H1 (cell line): ENCODE results near the gene SOCS3. TPM values are rescaled to one million over a fixed set of nuclear protein-coding genes. Genes with fewer than 3 reads are reported as not detected.

ENCODE experiments used
- ATF3 ChIP-seq: IDR thresholded peaks from 2 replicates; pipeline ENCODE4 v1.6.1; 2011; ENCODE audit warnings: low read depth, mild to moderate bottlenecking, low read length; ENCODE audit not compliant: insufficient read depth
- EGR1 ChIP-seq: IDR thresholded peaks from 2 replicates; pipeline ENCODE4 v1.6.1; 2011; ENCODE audit warnings: low read depth, low read length, borderline replicate concordance
- EP300 ChIP-seq, 2 experiments: IDR thresholded peaks; 1 replicate in 1 of 2; 2 replicates in 1 of 2; pipeline ENCODE4 v1.6.1; 2011 to 2012; ENCODE audit warnings: low read depth in 2 of 2, low read length in 2 of 2, mild to moderate bottlenecking in 2 of 2, borderline replicate concordance in 1 of 2, inconsistent platforms in 1 of 2, moderate library complexity in 1 of 2
- GTF2F1 ChIP-seq: IDR thresholded peaks from 2 replicates; pipeline ENCODE4 v1.6.1; 2012; ENCODE audit warnings: low read depth, low read length, improper control_type of control experiment, borderline replicate concordance
- JUND ChIP-seq: IDR thresholded peaks from 2 replicates; pipeline ENCODE4 v1.6.1; 2011; ENCODE audit warnings: mild to moderate bottlenecking, improper control_type of control experiment, low read length
- MAX ChIP-seq: IDR thresholded peaks from 2 replicates; pipeline ENCODE4 v1.6.1; 2012; ENCODE audit warnings: inconsistent platforms
- RAD21 ChIP-seq, 2 experiments: IDR thresholded peaks in 1 of 2; conservative IDR thresholded peaks in 1 of 2; 2 replicates each; pipeline ENCODE4 v1.6.1; 2011; ENCODE audit warnings: low read depth in 2 of 2, low read length in 2 of 2, improper control_type of control experiment in 1 of 2, inconsistent platforms in 1 of 2, mild to moderate bottlenecking in 1 of 2, moderate library complexity in 1 of 2
- SUZ12 ChIP-seq: fragments of 200-600 bp; sonication (generic); IDR thresholded peaks from 2 replicates; pipeline ENCODE4 v1.6.1; 2012; ENCODE audit warnings: mild to moderate bottlenecking, inconsistent platforms, low read length, moderate library complexity, mixed read lengths
- TCF12 ChIP-seq: IDR thresholded peaks from 2 replicates; pipeline ENCODE4 v1.6.1; 2011; ENCODE audit warnings: low read depth, mild to moderate bottlenecking, low read length
- TEAD4 ChIP-seq: IDR thresholded peaks from 2 replicates; pipeline ENCODE4 v1.6.1; 2012; ENCODE audit warnings: low read depth, low read length, inconsistent platforms, mixed read lengths
- polyA plus RNA-seq, 7 experiments: library from polyadenylated mRNA; depleted of rRNA in 3 of 7; stranded (reverse) in 5 of 7; unstranded in 2 of 7; fragments of >200 nt in 5 of 7; fragments of 200-250 nt in 2 of 7; gene quantifications; 1 replicate in 5 of 7; 2 replicates in 1 of 7; 4 replicates in 1 of 7; pipeline versions ENCODE4 v1.2.1 to v1.2.3, GENCODE V29; 2011 to 2013; ENCODE audit warnings: missing spikeins in 2 of 7, mixed read lengths in 2 of 7
- total RNA-seq: library from RNA; stranded (reverse); fragmentation: NEBNext Ultra II Directional; extraction: Animal tissue kit (Norgen Biotek cat#: 25700); gene quantifications from 2 replicates; pipeline ENCODE4 v1.2.1, GENCODE V29; 2021

SOCS3 gene
- total and polyA plus RNA-seq, 2 of the 8 experiments (the other 6 are each of a cell fraction or from before 2014, with no cell fraction given) = 10.1 to 47.9 TPM

- TF ChIP-seq JUND = 0 out of 2 replicates have a peak, but pooled peaks have one; percentile 5
- TF ChIP-seq EGR1 = no peak
- no peak for TF ChIP-seq TCF12
- no peak for TF ChIP-seq EP300 (IDR thresholded peaks at IDR 0.05; ENCODE audit: borderline replicate concordance in 1 of 2, low read depth in 2 of 2, low read length in 2 of 2)
- peak; percentile 74 for TF ChIP-seq MAX
- no peak for TF ChIP-seq TEAD4
- TF ChIP-seq ATF3 = no peak
- no peak for TF ChIP-seq RAD21 (IDR thresholded peaks at IDR 0.05 in 1 of 2, conservative IDR thresholded peaks at IDR 0.05 in 1 of 2; ENCODE audit: low read depth in 2 of 2, low read length in 2 of 2)
- no peak for TF ChIP-seq GTF2F1
- no peak for TF ChIP-seq SUZ12
These were observed 44.3 kb downstream of the SOCS3 start (continued) for GRCh38 chr17:78315355-78316114.
